Transverse colon (tissue), 4 donors: ENCODE data around the gene FYB2. TPM values are rescaled to one million over a fixed set of nuclear protein-coding genes. Genes with fewer than 3 reads are reported as not detected.

Source experiments
- DNase-seq: peaks from one replicate; pipeline ENCODE4 v3.0.0-alpha.2; 2019
- H3K27ac ChIP-seq, 4 donors: fragments of 200-600 bp; sonication (generic); 2 replicates each; pipeline ENCODE4 v1.5.1; 2016 to 2018; ENCODE audit warnings: inconsistent platforms in 4 of 4
- H3K27me3 ChIP-seq: fragments of 200-600 bp; sonication (generic); 2 replicates; pipeline ENCODE4 v1.5.1; 2017; ENCODE audit warnings: inconsistent platforms
- H3K36me3 ChIP-seq, 4 donors: fragments of 200-600 bp; sonication (generic); 2 replicates each; pipeline ENCODE4 v1.5.1; 2017 to 2019; ENCODE audit warnings: inconsistent platforms in 4 of 4
- H3K4me1 ChIP-seq, 4 donors: fragments of 200-600 bp; sonication (generic); 2 replicates each; pipeline ENCODE4 v1.5.1; 2017 to 2020; ENCODE audit warnings: inconsistent platforms in 4 of 4
- H3K4me3 ChIP-seq, 4 donors: fragments of 200-600 bp; sonication (generic); 1 replicate in 1 of 4; 2 replicates in 3 of 4; pipeline versions ENCODE4 v1.5.1 to v1.6.1; 2017 to 2019; ENCODE audit warnings: inconsistent platforms in 4 of 4
- H3K9me3 ChIP-seq, 2 donors: fragments of 200-600 bp; sonication (generic); 2 replicates each; pipeline ENCODE4 v1.5.1; 2017 to 2019; ENCODE audit warnings: inconsistent platforms in 2 of 2
- EP300 ChIP-seq: sonication (generic); formaldehyde crosslinking; IDR thresholded peaks from one replicate; pipeline ENCODE4 v1.6.1; 2017; ENCODE audit warnings: antibody characterized with exemption, low read depth
- POLR2A ChIP-seq: fragments of 450-650 bp; IDR thresholded peaks from one replicate; pipeline ENCODE4 v1.6.1; 2016; ENCODE audit warnings: antibody characterized with exemption, mild to moderate bottlenecking, moderate library complexity
- POLR2AphosphoS5 ChIP-seq, 3 donors: sonication (generic); formaldehyde crosslinking; IDR thresholded peaks; one replicate each; pipeline ENCODE4 v1.6.1; 2016; ENCODE audit warnings: antibody characterized with exemption in 3 of 3
- WGBS, 2 donors: methylation state at CpG; one replicate each; pipeline ENCODE4 v1.1.5; 2018; ENCODE audit warnings: low coverage in 1 of 2; 5-methylcytosine and 5-hydroxymethylcytosine counted together
- in situ Hi-C, 4 donors: fragments of 200-750 bp; cut with MboI; loops; one replicate each; pipeline versions ENCODE4 v1.15.0 to v1.15.1; 2017; ENCODE audit warnings: low sequenced_read_pairs in 3 of 4, low pct_ligation_motif_present in 1 of 4, low pct_unique_long_range_greater_than_20kb in 1 of 4
- intact Hi-C: fragments of 100-400 bp; cut with DNase I; formaldehyde crosslinking; loops from one replicate; pipeline ENCODE4 v1.15.1; 2023; ENCODE audit warnings: low total_unique reads
- total RNA-seq, 4 donors: library from RNA; depleted of rRNA; stranded (reverse); fragments of >200 nt; gene quantifications; one replicate each; pipeline ENCODE4 v1.1.0, GENCODE V29; 2016
- TF ChIP-seq, protein P1 (sequence below), 5 experiments: fragments of 200-600 bp in 3 of 5; fragments of 450-650 bp in 2 of 5; sonication (generic) in 3 of 5; IDR thresholded peaks; 1 replicate in 2 of 5; 2 replicates in 3 of 5; pipeline ENCODE4 v1.5.1; 2016 to 2017; ENCODE audit warnings: antibody characterized with exemption in 5 of 5, inconsistent platforms in 3 of 5, mild to moderate bottlenecking in 2 of 5, moderate library complexity in 1 of 5

Gene FYB2
- total RNA-seq, 4 donors from 2014 or later, result 2.4 to 7.1 (median 5.6) TPM

DNA sequence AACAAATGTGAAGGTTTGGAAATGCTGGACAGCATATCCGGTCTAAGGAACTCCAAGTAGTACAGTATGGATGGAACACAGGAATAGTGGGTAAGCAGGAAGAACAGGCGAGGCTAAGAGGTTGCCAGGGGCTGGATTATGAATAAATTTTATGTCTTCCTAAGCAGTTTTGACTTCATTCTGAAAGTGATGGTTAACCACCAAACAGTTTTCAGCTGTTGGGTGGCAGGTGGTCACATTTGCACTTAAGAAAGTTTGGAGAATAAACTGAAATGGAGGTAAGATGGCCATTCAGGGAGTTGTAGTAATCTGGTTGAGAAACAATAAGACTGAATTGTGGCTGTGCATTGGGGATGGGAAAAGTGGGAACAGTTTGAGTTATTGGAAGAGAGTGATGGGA, 90.2 kb downstream of the FYB2 start:
- 74 to 79% methylated on average over 2 of the region's 2 CpGs for WGBS, 2 donors
- no peaks in the 10 kb centered on the region for H3K4me1 ChIP-seq
- H3K4me3 ChIP-seq, result no peak overlapping the region
- no peaks in the 10 kb centered on the region for H3K36me3 ChIP-seq
- intact Hi-C loops, result no loop called here
- in situ Hi-C loops, result no loop called here
- H3K9me3 ChIP-seq, result no peaks in the 10 kb centered on the region
- peaks cover 8% of the 10 kb centered on the region for H3K27me3 ChIP-seq
- TF ChIP-seq POLR2AphosphoS5 (IDR thresholded peaks at IDR 0.05) (no peak), EP300 (no peak), POLR2A (no peak)
- TF ChIP-seq, protein P1, sequence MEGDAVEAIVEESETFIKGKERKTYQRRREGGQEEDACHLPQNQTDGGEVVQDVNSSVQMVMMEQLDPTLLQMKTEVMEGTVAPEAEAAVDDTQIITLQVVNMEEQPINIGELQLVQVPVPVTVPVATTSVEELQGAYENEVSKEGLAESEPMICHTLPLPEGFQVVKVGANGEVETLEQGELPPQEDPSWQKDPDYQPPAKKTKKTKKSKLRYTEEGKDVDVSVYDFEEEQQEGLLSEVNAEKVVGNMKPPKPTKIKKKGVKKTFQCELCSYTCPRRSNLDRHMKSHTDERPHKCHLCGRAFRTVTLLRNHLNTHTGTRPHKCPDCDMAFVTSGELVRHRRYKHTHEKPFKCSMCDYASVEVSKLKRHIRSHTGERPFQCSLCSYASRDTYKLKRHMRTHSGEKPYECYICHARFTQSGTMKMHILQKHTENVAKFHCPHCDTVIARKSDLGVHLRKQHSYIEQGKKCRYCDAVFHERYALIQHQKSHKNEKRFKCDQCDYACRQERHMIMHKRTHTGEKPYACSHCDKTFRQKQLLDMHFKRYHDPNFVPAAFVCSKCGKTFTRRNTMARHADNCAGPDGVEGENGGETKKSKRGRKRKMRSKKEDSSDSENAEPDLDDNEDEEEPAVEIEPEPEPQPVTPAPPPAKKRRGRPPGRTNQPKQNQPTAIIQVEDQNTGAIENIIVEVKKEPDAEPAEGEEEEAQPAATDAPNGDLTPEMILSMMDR (IDR thresholded peaks at IDR 0.05), result no peak
- no peak for DNase-seq
- no peak overlapping the region for H3K27ac ChIP-seq

DNA sequence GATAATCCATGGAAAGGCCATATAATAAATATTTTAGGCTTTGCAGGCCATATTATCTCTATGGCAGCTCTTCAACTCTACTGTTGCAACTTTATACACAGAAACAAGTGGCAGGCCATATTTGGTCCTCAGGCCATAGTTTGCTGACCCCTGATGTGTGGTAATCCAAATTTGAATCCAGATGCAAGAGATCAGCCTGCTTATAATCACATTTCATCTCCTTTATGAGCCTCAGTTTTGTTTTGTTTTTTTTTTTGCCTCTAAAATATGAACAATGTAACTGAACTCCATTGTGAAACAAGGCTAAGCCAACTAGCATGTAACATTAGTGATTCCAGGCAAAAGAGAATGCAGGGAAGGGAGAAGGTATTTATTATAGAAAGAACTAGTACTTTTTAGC, 92.5 kb downstream of the FYB2 start:
- peaks cover 8% of the 10 kb centered on the region for H3K27me3 ChIP-seq
- in situ Hi-C loops (no loop called here), intact Hi-C loops (no loop called here)
- H3K4me3 ChIP-seq, result no peak overlapping the region
- H3K9me3 ChIP-seq, result no peaks in the 10 kb centered on the region
- no peaks in the 10 kb centered on the region for H3K36me3 ChIP-seq
- TF ChIP-seq POLR2A, result no peak
- TF ChIP-seq POLR2AphosphoS5 (IDR thresholded peaks at IDR 0.05), result no peak
- TF ChIP-seq EP300, result no peak
- TF ChIP-seq, protein P1 (IDR thresholded peaks at IDR 0.05), result no peak
- no peak overlapping the region for H3K27ac ChIP-seq
- DNase-seq, result no peak
- H3K4me1 ChIP-seq, result no peaks in the 10 kb centered on the region

DNA sequence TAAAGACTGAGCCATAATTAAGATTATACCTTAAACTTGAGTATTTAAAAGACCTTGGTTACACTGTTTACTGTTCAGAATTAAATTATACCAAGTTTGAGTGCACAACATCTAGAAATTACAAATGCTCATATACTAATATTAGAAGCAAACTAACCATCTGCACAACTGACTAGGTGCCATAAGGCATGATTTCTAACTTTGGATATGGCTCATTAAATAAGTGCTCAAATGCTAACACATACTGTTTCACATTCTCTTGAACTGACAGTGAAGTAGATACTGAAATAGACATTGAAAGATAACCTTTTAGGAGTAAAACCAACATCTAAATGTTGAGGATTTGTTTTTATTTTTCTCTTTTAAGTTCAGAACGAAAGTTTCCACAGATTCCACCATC, 100.0 kb downstream of the FYB2 start:
- H3K4me1 ChIP-seq, result no peaks in the 10 kb centered on the region
- no peaks in the 10 kb centered on the region for H3K27me3 ChIP-seq
- no peak overlapping the region for H3K4me3 ChIP-seq
- DNase-seq, result no peak
- no peaks in the 10 kb centered on the region for H3K36me3 ChIP-seq
- no peak overlapping the region for H3K27ac ChIP-seq
- intact Hi-C loops (no loop called here), in situ Hi-C loops (loop anchor here in 3 of 4 donors (10.0 to 25.0 kb wide), 2 partner anchors 1432 to 1434 kb away; no protein-coding TSS in a partner anchor)
- no peaks in the 10 kb centered on the region for H3K9me3 ChIP-seq
- 67 to 69% methylated on average over 1 of the region's 1 CpG for WGBS, 2 donors
- TF ChIP-seq EP300 (no peak), POLR2A (no peak), POLR2AphosphoS5 (IDR thresholded peaks at IDR 0.05) (no peak)
- TF ChIP-seq, protein P1 (IDR thresholded peaks at IDR 0.05), result no peak

DNA sequence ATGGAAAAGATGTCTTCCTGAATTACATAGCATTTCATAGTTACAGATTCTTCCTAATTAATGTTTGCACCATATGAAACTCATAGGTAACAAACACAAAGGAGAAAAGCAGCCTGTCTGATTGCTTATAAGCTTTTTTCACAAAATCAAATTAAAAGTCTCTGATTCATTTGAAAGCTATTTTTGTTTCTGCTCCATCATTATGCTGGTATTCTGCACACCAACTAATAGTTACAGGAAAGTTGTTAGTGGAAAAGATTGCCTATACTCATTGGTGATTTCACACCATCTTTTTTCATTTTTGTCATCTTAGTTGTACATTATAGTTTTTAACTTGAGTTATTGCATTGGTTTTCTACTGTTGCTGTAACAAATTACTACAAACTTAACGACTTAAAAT, 104.0 kb downstream of the FYB2 start:
- TF ChIP-seq POLR2A (no peak), POLR2AphosphoS5 (IDR thresholded peaks at IDR 0.05) (no peak), EP300 (no peak)
- TF ChIP-seq, protein P1 (IDR thresholded peaks at IDR 0.05), result no peak
- no peaks in the 10 kb centered on the region for H3K36me3 ChIP-seq
- no peak overlapping the region for H3K27ac ChIP-seq
- in situ Hi-C loops, result loop anchor here in 3 of 4 donors (10.0 to 25.0 kb wide), 2 partner anchors 1428 to 1430 kb away; no protein-coding TSS in a partner anchor
- 43 to 51% methylated on average over 1 of the region's 1 CpG for WGBS, 2 donors
- no peaks in the 10 kb centered on the region for H3K9me3 ChIP-seq
- intact Hi-C loops, result no loop called here
- no peaks in the 10 kb centered on the region for H3K27me3 ChIP-seq
- H3K4me1 ChIP-seq, result no peaks in the 10 kb centered on the region
- no peak overlapping the region for H3K4me3 ChIP-seq
- DNase-seq, result no peak
